GM19238 (cell line): ENCODE measurements around the gene DOCK3.
"Not testable (repeated sequence)": the region's sequence is repeated elsewhere in the genome, so short reads cannot be mapped to it uniquely, and the experiment has no call there.

Experiments
- DNase-seq: peaks from one replicate; pipeline ENCODE4 v3.0.0; 2011; ENCODE audit warnings: low spot score; ENCODE audit not compliant: insufficient read length

DOCK3 gene

DNA sequence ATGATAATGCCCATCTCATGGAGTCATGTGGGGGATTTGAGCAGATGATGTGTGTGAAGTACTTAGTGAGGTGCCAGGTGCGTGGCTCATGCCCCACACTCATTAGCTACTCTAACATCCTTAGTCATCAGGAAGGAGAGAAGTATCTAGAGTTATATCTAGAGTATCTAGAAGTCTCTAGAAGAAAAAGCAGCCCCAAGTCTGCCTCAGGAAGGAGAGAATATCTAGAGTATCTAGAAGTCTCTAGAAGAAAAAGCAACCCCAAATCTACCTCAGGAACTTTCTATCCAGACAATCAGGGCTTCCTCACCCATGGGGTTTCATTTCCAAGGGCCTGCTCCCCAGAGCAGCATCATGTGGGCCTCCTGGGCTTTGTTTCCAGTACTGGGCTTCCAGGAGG is 24.7 kb upstream of the DOCK3 start:
- no peak for DNase-seq

DNA sequence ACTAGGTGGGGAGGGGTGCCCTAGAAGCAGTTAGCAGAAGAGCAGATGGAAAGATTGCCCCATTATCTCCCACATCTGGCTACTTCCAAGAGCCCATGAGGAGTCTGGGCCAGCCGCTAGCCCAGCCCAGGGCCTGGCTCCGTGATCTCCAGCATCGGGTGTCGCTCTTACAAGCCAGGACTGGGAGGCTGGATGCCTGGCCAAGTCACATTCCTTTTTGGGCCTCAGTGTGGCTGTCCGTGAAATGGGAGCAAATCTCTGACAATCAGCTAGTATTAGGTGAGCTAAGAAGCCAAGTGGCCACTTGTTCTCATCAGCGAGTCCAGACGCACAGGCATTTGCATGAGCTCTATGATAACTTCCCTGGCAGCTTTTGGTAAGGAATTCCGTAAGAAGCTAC is 23.3 kb upstream of the DOCK3 start:
- DNase-seq: no peak

DNA sequence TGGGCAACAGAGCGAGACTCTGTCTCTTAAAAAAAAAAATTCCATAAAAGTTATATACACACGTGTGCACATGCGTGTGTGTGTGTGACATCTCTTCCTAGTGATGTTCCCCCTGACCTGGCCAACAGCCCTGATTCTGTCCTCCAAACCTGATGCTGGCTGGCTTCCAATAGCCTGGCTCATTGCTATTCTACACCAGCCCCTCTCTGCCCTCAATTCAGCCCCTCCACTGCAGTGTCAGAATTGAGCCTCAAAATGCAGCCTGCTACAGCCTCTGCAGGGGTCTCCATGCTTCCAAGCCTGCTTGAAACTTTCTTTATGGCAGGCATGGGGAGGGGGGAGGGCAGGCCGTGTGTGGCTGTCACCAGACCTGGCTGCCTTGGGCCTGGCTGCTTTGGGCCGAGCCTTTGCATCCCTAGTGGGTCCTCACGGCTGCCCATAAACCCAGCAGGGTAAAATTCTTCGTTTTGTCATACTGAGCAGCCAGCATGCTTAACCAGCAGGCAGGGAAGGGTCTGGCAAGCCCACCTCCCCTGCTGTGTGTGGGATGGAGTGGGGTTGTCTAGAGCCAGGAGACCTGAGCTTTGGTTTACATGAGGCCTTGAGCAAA is 22.7 kb upstream of the DOCK3 start:
- no peak for DNase-seq

DNA sequence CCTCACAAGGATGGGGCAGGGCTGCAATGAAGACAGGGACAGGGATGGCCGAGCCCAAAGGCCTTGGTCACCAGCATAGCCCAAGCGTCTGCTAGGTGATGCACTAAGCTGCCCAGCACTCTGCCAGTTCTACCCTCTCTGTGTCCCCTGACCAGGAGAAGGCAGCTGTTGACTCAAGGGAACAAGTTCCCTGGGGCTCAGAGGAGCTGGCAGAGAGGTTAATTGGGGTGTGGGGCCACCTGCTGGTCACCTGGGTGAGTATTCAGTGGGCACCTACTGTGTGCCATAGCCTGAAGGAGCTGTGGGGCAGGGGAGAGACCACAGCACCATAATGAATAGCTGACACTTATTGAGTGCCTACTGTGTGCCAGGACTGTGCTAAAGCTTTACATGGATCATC is 22.0 kb upstream of the DOCK3 start:
- DNase-seq: no peak

DNA sequence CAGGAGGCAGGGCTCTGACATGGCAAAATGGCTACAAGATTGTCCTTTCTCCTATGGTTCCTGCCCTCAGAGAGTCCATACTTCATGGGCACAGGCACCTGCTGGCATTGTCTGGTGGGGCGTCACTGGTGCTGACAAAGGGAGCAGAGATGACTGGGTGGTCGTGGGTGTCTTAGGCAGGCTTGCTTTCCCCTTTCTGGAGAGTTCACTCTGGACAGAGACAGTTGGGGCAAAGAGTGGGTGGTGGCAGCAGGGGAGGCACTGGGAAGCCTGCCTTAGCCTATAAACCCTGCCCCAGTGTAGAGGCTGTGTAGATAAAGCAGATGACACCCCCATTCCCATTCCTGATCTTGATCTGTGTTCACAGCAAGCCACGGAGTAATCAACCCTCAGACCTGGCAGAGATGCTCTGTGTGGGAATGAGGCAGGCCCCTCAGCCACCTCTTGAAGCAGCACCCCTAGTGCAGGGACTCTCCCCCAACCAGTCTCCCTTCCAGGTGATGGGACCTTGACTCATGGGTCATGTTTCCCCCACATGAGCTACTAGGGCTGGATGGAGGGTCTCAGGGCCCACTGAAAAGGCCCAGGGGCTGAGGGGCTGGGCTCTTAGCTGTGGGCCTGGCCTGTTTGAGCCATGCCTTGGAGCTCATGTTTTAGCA is 20.7 kb upstream of the DOCK3 start:
- no peak for DNase-seq

DNA sequence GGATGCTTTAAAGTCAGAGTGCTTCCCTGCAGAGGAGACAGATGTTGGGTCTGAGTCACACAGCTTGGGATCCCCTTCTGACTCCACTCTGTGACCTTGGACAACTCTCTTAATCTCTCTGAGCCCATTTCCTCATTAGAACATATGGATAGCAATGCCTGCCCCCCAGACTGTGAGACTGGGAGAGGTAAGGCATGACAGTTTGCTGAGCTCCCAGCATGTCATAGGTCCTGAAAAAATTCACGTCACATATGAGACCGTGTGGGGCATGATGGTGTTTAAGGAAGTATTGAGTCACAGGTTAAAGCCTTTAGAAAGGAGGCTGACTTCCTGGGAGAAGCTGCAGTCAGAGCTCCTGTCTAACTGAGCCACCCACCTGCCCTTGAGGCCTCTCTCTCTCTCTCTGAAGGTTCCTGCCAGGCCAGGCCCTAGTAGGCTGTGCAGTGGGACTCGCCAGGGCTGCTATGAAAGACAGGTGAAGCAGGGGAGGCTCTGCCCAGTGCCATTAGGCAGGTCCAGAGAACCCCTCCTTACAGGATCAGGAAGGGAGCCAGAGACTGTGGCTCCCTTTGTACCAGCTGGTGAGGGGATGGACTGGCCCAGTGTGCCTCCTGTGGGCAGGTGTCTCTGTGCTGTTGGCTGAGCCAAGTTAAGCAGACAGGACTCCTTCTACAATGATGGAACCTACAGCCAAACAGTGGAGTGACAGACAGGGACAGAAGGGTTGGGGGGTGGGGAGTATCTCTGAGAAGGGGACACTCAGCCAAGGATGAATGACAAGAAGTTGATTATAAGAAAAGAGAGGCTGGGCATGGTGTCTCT is 19.5 kb upstream of the DOCK3 start:
- no peak for DNase-seq

DNA sequence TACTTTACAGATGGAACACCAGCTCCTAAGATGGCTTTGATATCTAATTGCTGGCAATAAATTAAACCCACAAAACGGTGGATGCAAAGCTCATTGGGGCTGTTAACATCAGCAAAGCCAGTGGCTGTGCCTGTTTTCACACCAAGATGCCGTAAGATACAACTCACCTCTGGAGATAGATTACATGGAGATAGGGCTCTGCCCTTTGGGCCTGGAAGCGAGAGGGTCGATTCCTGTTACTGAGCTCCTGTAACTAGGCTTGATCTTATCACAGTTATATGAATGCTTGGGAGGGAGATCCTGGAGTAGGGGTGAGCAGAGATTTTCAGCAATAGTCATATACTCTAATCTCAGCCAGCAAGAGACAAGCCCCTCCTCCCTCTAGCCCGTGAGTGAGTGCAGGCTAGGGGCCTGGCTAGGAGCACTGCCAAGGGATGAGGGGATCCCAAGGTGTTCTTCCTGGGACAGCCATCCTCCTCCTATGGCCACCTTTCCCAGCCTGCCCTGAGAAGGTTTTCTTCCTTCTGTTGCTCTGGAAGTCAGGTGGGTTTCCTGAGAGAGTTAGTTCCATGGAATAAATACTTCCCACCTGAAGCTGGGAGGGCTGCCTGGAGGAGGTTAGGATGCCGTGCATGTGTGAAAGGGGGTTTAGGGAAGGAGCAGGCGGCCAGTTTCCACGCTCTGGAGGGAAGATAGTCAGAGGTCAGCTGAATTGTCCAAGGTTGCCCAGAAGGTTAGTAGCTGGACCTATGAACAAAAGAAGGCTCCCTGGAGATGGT is 18.1 kb upstream of the DOCK3 start:
- DNase-seq: no peak

DNA sequence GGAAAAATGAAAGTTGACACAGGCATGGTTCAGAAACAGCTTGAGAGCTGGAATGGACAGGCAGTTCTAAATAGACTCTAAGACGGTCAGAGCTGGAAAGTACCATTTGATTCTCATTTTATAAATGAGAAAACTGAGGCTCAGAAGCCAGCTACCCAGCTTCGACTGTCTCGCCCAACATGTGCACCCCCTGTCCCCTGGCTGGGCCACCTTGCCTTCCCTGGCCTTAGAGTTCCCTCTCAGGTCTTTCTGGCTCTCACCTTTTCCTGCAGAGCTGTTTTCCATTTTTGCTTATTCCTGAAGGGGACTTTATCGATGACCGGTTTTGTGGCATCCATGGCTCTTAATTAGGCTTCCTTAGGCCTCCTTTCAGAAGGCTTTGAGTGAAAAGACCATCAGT is 17.3 kb upstream of the DOCK3 start:
- no peak for DNase-seq

DNA sequence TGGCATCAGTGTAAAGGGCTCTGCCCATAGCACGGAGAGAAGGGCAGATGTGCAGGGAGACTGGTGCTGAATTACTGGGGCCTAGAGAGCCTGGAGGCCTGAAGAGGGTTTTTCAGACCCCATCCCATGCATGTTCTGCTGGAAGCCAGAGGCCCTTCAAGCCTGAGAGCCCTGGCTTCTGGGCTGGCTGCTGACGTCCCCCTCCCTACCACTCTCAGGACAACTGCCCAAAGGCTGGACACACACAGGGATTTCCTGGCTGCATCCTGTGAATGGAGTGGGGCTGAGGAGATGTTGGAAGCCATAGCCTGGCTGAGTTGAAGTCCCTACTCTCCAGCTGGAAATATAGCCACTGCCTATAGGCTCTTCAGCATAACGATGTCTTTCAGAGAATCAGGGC is 16.9 kb upstream of the DOCK3 start:
- no peak for DNase-seq

DNA sequence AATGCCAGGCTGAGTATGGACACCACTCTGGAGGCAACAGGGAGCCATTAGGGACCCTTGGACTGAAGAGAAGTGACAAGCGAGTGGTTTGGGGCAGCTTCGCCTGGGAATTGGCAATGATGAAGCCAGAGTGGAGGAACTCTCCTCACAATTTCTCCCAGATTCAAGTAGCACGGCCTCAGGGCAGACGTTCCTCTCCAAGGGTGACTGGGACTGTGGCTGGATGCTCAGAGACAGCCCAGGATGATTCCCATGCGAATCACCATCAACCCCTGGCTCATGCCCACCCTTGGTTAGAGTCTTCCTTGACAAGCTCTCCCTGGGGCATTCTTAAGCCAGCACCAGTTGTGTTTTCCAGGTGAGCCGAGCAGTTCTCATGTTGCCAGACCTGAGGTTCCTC is 16.3 kb upstream of the DOCK3 start:
- DNase-seq: no peak

DNA sequence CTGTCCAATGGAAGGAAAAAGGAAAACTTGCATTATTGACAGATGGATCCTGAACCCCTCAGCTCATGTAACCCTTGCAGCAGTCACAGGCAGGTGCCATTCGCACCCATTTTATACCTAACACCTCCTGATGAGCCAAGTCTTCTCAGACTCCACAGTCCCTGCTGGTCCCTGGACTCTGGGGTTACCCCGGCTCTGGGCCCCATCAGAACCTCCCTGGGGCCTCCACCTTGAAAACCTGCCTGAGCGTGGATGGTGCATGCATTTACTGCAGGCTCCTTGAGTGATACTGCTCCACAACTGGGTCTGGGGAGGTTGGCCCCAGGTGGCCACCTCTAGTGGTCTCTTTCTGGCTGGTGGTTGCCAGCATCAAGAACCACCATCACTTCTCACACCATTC is 15.9 kb upstream of the DOCK3 start:
- DNase-seq: no peak

DNA sequence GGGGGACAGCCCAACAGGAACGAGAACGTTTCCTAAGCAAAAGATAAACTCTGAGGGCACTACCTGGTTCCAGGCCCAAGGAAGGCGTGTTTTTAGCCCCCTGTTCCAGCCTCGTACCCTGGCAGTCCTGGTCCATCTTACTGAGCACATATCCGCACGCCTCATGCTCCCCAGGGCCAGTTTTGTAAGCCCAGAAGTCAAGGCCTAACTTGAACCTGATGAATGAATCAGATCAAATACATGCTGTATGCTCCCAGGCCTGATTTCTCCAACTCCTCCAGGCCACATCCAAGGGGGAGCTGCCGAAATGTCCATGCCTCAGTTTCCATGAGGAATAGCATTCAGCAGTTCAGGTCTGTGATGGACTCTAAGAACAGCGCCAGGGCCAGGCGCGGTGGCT is 14.3 kb upstream of the DOCK3 start:
- no peak for DNase-seq

DNA sequence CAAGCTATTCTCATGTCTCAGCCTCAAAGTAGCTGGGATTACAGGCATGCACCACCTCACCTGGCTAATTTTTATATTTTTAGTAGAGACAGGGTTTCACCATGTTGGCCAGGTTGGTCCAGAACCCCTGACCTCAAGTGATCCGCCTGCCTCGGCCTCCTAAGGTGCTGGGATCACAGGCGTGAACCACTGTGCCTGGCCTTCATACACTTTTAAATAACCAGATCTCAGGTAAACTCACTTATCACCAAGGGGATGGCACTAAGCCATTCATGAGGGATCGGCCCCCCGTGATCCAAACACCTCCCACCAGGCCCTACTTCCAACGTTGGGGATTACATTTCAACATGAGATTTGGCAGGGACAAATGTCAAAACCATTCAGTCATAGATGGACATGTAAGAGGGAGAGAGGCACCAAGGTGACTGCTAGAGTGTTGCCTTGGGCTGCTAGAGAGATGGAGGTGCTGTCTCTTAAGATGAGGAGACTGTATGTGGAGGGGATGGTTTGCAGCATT is 13.3 kb upstream of the DOCK3 start:
- DNase-seq: no peak

DNA sequence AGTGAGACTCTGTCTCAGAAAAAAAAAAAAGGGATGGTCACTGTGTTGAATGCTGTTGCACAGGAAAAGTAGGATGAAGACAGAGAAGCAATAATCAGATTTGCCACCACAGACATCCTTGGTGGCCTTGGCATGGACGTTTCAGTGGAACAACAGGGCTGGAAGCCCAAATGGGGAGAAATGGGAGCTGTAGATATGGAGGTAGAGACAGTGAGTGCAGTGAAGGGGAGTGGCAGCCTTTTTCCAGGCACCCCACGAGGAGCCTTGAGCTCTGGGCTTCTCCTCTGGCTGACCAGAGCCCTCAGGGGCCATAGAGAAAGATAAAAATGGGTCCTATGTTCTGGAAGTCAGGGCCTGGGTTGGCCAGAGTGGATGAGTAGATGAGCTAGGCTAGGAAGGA is 12.3 kb upstream of the DOCK3 start:
- no peak for DNase-seq

DNA sequence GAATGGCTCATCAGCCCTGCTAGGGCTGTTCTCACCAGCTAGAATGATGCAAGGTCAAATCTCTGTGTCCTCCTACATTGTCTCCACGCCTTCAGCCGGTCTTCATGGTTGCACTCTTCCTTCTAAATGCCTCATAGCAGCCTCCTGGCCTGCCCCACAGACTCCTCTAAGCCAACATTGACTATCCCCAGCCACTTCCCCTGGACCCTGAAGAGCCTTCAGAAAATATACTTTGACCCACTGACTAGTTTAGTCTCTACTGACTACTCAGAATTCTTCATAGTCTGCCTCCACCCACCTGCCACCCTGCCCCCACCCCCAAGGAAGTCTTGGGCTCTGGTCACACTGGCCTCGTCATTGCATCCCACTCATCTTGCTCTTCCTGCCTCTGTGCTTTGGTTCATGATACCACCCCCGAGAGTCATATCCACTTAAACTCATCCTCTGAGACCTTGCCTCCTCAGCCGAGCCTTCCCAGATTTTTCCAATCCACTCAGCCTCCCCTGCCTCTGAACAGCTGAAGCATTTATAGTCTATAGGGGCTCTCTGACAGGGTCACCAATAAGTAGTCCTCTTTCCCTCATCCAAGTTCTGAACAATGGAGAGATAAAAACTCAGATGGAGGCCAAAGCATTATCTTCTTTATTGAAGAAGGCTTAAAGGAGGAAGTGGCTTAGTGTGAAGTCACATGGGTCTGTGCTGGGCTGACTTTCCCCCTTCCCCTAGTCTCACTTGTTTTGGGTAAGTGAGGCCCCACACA is 9.5 kb upstream of the DOCK3 start:
- DNase-seq: no peak

DNA sequence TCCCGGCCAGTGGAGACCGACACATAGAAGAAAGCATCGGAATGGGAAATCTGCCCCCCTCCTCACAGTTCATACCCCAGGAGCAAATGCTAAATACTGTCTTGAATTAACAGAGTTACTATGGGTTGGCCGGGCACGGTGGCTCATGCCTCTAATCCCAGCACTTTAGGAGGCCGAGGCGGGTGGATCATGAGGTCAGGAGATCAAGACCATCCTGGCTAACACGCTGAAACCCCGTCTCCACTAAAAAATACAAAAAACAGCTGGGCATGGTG is 8.9 kb upstream of the DOCK3 start:
- not testable (repeated sequence) for DNase-seq

DNA sequence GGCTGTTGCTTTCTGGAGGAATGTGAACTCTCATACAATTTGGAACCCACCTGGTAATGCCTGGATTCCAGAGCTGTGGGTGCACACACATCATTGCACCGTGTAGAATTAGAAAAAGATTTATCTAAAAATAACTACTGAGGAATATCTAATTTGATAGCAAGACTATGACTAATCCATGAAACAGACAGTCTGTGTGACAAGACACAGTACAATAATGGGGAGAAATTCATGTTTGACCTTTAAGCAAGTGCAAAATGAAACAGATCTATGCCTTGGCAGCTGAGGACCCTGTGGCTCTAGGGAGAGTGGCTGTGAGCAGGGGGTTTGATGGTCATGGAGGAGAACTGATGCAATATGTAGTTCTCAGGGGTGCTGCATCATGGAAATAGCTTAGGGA is 7.9 kb upstream of the DOCK3 start:
- no peak for DNase-seq

DNA sequence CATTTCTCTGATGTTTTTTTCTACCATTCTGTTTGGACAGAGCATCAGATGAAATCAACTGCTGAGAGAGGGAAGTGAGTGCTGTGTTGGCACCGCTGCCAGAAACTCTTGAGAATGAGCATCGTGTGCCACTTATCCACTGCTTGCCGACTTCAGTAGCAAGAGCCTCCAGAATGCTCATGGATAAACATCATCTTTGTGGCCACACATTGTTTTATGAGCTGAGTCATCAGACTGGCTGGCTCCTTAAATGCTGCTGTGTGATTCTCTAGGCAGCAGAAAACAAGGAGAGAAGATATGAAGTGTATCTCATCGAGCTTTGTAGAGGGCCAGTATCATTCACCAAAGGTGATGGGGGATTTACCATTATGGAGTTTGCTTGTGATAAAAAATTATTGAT is 3.4 kb upstream of the DOCK3 start:
- DNase-seq: no peak

DNA sequence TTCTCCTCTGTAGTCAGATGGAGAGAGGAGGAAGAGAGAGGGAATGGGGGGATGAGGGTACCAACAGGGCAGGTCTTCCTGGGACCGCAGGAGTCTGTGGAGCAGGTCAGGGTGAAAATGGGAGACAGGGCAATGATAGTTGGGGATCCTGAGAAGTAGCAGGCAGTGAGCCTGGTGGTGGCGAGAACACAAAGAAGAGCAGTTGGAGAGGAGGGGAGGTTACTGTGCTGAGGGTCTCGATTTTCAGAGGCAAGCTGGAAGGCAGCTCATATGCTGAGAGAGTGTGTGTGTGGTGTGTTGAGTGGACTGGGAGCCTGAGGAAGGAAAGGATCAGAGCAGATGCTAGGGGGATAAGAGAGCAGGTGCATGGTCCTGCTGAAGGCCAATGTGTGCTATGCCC is 2.1 kb upstream of the DOCK3 start:
- no peak for DNase-seq

DNA sequence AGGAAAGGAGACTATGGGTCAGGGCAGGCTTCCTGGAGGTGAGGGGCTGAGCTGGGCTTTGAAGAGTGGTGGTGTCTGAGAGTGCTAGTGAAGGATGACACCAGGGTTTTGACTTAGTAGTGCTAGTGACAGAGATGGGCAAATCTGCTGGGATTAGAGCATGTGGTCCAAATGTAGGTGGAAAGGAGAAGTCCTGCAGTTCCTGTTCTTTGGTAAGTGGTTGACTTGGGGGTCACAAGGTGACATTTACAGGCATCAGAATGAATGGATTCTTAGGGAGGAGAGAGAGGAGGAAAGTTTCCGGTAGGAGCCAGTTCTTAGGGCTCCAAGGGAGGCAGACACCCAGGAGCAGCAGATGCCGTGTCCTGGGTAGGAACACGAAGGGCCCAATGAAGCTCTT is 796 bp upstream of the DOCK3 start:
- no peak for DNase-seq
